HG03039 (cell line): ENCODE results near the gene LDLRAD4.

Source experiments
- ATAC-seq: cut with Tn5 transposase; IDR thresholded peaks from one replicate; pipeline ENCODE4 v1.9.1; 2021; ENCODE audit warnings: mild to moderate bottlenecking, moderate library complexity; ENCODE audit not compliant: unreplicated experiment

The LDLRAD4 gene

GRCh38 chr18:13440277-13441248 lies 222.0 kb downstream of the LDLRAD4 start:
- no peak for ATAC-seq

- ATAC-seq, result no peak
Measured at GRCh38 chr18:13441736-13442135, 223.2 kb downstream of the LDLRAD4 start.

- ATAC-seq, result no peak
Measured at GRCh38 chr18:13442451-13442850, 223.9 kb downstream of the LDLRAD4 start.

GRCh38 chr18:13443552-13443951 lies 225.0 kb downstream of the LDLRAD4 start:
- no peak for ATAC-seq

- no peak for ATAC-seq
Measured at GRCh38 chr18:13444430-13445240, 226.1 kb downstream of the LDLRAD4 start.

GRCh38 chr18:13445241-13445897 lies 226.8 kb downstream of the LDLRAD4 start:
- no peak for ATAC-seq

- ATAC-seq, result no peak
Measured at GRCh38 chr18:13446024-13446423, 227.5 kb downstream of the LDLRAD4 start.

GRCh38 chr18:13446610-13447461 lies 228.3 kb downstream of the LDLRAD4 start:
- ATAC-seq, result no peak

GRCh38 chr18:13447621-13448334 lies 229.2 kb downstream of the LDLRAD4 start:
- ATAC-seq, result no peak

- no peak for ATAC-seq
Measured at GRCh38 chr18:13448335-13448795, 229.8 kb downstream of the LDLRAD4 start.

GRCh38 chr18:13449651-13450050 lies 231.1 kb downstream of the LDLRAD4 start:
- no peak for ATAC-seq

GRCh38 chr18:13450289-13451212 lies 232.0 kb downstream of the LDLRAD4 start:
- ATAC-seq, result peak; percentile 63

GRCh38 chr18:13451213-13451540 lies 232.6 kb downstream of the LDLRAD4 start:
- ATAC-seq, result peak; percentile 12

- no peak for ATAC-seq
Measured at GRCh38 chr18:13451661-13452387, 233.3 kb downstream of the LDLRAD4 start.

- no peak for ATAC-seq
Measured at GRCh38 chr18:13452388-13452811, 233.8 kb downstream of the LDLRAD4 start.

- no peak for ATAC-seq
Measured at GRCh38 chr18:13452871-13453680, 234.5 kb downstream of the LDLRAD4 start.

GRCh38 chr18:13453714-13454113 lies 235.2 kb downstream of the LDLRAD4 start:
- no peak for ATAC-seq
